Motor neuron (in vitro differentiated cells): ENCODE measurements around the gene NOTCH3. TPM values are rescaled to one million over a fixed set of nuclear protein-coding genes. Genes with fewer than 3 reads are reported as not detected.
A peak's percentile ranks its signal among the peaks of the same experiment; 100 is the strongest.

ENCODE experiments used
- ATAC-seq, 8 experiments: fragments of 200-7000 bp; cut with Tn5 transposase; replicated peaks in 6 of 8; 2 replicates each; pipeline ENCODE4 v1.8.0; 2021; ENCODE audit warnings: mild to moderate bottlenecking in 8 of 8, moderate library complexity in 8 of 8
- H3K27ac ChIP-seq, 2 donors: fragments of 250-450 bp; sonication (Bioruptor Pico); 2 replicates each; pipeline ENCODE4 v1.9.0; 2021; ENCODE audit warnings: antibody characterized with exemption in 2 of 2, mild to moderate bottlenecking in 2 of 2, moderate library complexity in 1 of 2
- H3K4me1 ChIP-seq, 2 donors: fragments of 250-450 bp; sonication (Bioruptor Pico); replicated peaks in 1 of 2; 2 replicates each; pipeline ENCODE4 v1.6.1; 2021; ENCODE audit warnings: antibody characterized with exemption in 2 of 2, mild to moderate bottlenecking in 2 of 2, moderate library complexity in 1 of 2
- H3K4me3 ChIP-seq, 5 donors: fragments of 250-450 bp; sonication (Bioruptor Pico); 2 replicates each; pipeline ENCODE4 v1.9.0; 2021; ENCODE audit warnings: antibody characterized with exemption in 5 of 5, mild to moderate bottlenecking in 5 of 5, moderate library complexity in 4 of 5
- WGBS, 10 experiments: fragments of 450-650 bp; shearing (Covaris generic); methylation state at CpG; one replicate each; pipeline ENCODE4 v1.0.0; 2022; 5-methylcytosine and 5-hydroxymethylcytosine counted together
- in situ Hi-C, 9 experiments: fragments of 400-800 bp; cut with MboI; loops; one replicate each; pipeline ENCODE4 v1.15.0; 2021; ENCODE audit warnings: low sequenced_read_pairs in 9 of 9, low pct_unique_long_range_greater_than_20kb in 2 of 9; ENCODE audit not compliant: unreplicated experiment in 9 of 9
- total RNA-seq, 8 experiments: library from RNA; unstranded; fragments of 300-600 nt; gene quantifications; 2 replicates each; pipeline versions ENCODE4 v1.2.3 to v1.2.4, GENCODE V29; 2022

The NOTCH3 gene
- total RNA-seq, 8 experiments from 2014 or later = 3.0 to 26.4 (median 7.7) TPM

- Histone ChIP-seq H3K4me1 (no peaks in the 10 kb centered on the region), H3K4me3 (no peak overlapping the region), H3K27ac (no peak overlapping the region)
- ATAC-seq = no peak
- 0 to 100% (median 78%) methylated on average over 1 to 3 of the region's 3 CpGs; no CpG with 5 or more reads in 1 of the 10 experiments for WGBS, 10 experiments
- in situ Hi-C loops = loop anchor here in 3 of 9 experiments (25.0 kb wide), 1 partner anchor 403 kb away; no protein-coding TSS in a partner anchor
Measured at GRCh38 chr19:15159251-15159650, 41.5 kb downstream of the NOTCH3 start.

GRCh38 chr19:15156391-15156790 is 44.4 kb downstream of the NOTCH3 start:
- in situ Hi-C loops = loop anchor here in 3 of 9 experiments (25.0 kb wide), 1 partner anchor 406 kb away; no protein-coding TSS in a partner anchor
- H3K4me3 ChIP-seq = no peak overlapping the region

GRCh38 chr19:15155296-15155695 is 45.5 kb downstream of the NOTCH3 start:
- ATAC-seq = no peak
- no peak overlapping the region for H3K4me3 ChIP-seq
- 0 to 80% (median 57%) methylated on average over 1 to 2 of the region's 5 CpGs; no CpG with 5 or more reads in 6 of the 10 experiments for WGBS, 10 experiments
- H3K4me1 ChIP-seq = no peaks in the 10 kb centered on the region
- in situ Hi-C loops = loop anchor here in 3 of 9 experiments (25.0 kb wide), 1 partner anchor 407 kb away; no protein-coding TSS in a partner anchor
- H3K27ac ChIP-seq = no peak overlapping the region

More at GRCh38 chr19:15156391-15156790, 44.4 kb downstream of the NOTCH3 start:
- 76 to 93% (median 83%) methylated on average over 1 to 4 of the region's 4 CpGs; no CpG with 5 or more reads in 2 of the 10 experiments for WGBS, 10 experiments
- Histone ChIP-seq H3K27ac (no peak overlapping the region), H3K4me1 (no peaks in the 10 kb centered on the region)
- no peak for ATAC-seq

- in situ Hi-C loops = loop anchor here in 3 of 9 experiments (25.0 kb wide), 1 partner anchor 408 kb away; no protein-coding TSS in a partner anchor
- Histone ChIP-seq H3K27ac (no peak overlapping the region), H3K4me1 (no peaks in the 10 kb centered on the region), H3K4me3 (no peak overlapping the region)
- 86 to 100% (median 91%) methylated on average over 1 to 3 of the region's 3 CpGs; no CpG with 5 or more reads in 2 of the 10 experiments for WGBS, 10 experiments
- ATAC-seq = peak in 3 of 8 experiments; percentile 46 to 56 (median 55)
Measured at GRCh38 chr19:15154002-15154612, 46.7 kb downstream of the NOTCH3 start.

- no peak overlapping the region for H3K27ac ChIP-seq
- 50 to 83% (median 76%) methylated on average over 1 to 4 of the region's 5 CpGs; no CpG with 5 or more reads in 2 of the 10 experiments for WGBS, 10 experiments
- no peak for ATAC-seq
- no peaks in the 10 kb centered on the region for H3K4me1 ChIP-seq
- no peak overlapping the region for H3K4me3 ChIP-seq
- in situ Hi-C loops = loop anchor here in 3 of 9 experiments (25.0 kb wide), 1 partner anchor 413 kb away; no protein-coding TSS in a partner anchor
Measured at GRCh38 chr19:15149737-15150136, 51.1 kb downstream of the NOTCH3 start.

GRCh38 chr19:15147090-15147489 is 53.7 kb downstream of the NOTCH3 start:
- WGBS, 10 experiments = 50 to 88% (median 75%) methylated on average over 1 of the region's 1 CpG; no CpG with 5 or more reads in 5 of the 10 experiments

GRCh38 chr19:15144046-15144646 is 56.6 kb downstream of the NOTCH3 start:
- WGBS, 10 experiments = 60 to 83% (median 74%) methylated on average over 1 of the region's 1 CpG; no CpG with 5 or more reads in 4 of the 10 experiments
- Histone ChIP-seq H3K4me1 (no peaks in the 10 kb centered on the region), H3K4me3 (no peak overlapping the region), H3K27ac (no peak overlapping the region)
- in situ Hi-C loops = no loop called here
- ATAC-seq = no peak

More at GRCh38 chr19:15147090-15147489, 53.7 kb downstream of the NOTCH3 start:
- Histone ChIP-seq H3K4me1 (no peaks in the 10 kb centered on the region), H3K4me3 (no peak overlapping the region), H3K27ac (no peak overlapping the region)
- in situ Hi-C loops = no loop called here
- ATAC-seq = no peak

- H3K27ac ChIP-seq = no peak overlapping the region
- 51 to 82% (median 67%) methylated on average over 2 to 5 of the region's 5 CpGs; no CpG with 5 or more reads in 1 of the 10 experiments for WGBS, 10 experiments
- ATAC-seq = no peak
- H3K4me3 ChIP-seq = no peak overlapping the region
- in situ Hi-C loops = no loop called here
- H3K4me1 ChIP-seq = no peaks in the 10 kb centered on the region
Measured at GRCh38 chr19:15142313-15142712, 58.5 kb downstream of the NOTCH3 start.

GRCh38 chr19:15141143-15141542 is 59.7 kb downstream of the NOTCH3 start:
- Histone ChIP-seq H3K27ac (no peak overlapping the region), H3K4me1 (no peaks in the 10 kb centered on the region), H3K4me3 (no peak overlapping the region)
- in situ Hi-C loops = no loop called here
- ATAC-seq = no peak
- WGBS, 10 experiments = 67 to 86% (median 75%) methylated on average over 5 to 12 of the region's 25 CpGs; no CpG with 5 or more reads in 7 of the 10 experiments

GRCh38 chr19:15138427-15138826 is 62.4 kb downstream of the NOTCH3 start:
- no peak overlapping the region for H3K4me3 ChIP-seq
- H3K4me1 ChIP-seq = no peaks in the 10 kb centered on the region
- WGBS, 10 experiments = 0 to 40% methylated on average over 1 of the region's 1 CpG; no CpG with 5 or more reads in 8 of the 10 experiments
- in situ Hi-C loops = no loop called here
- ATAC-seq = peak in 2 of 8 experiments; percentile 58
- H3K27ac ChIP-seq = no peak overlapping the region

- ATAC-seq = peak in 1 of 8 experiments; percentile 12
- Histone ChIP-seq H3K27ac (no peak overlapping the region), H3K4me3 (no peak overlapping the region), H3K4me1 (no peaks in the 10 kb centered on the region)
- in situ Hi-C loops = no loop called here
Measured at GRCh38 chr19:15137777-15138176, 63.0 kb downstream of the NOTCH3 start.

- in situ Hi-C loops = no loop called here
- Histone ChIP-seq H3K4me1 (no peaks in the 10 kb centered on the region), H3K27ac (no peak overlapping the region), H3K4me3 (no peak overlapping the region)
- peak in 3 of 8 experiments; percentile 64 to 84 (median 78) for ATAC-seq
- WGBS, 10 experiments = 19 to 87% (median 40%) methylated on average over 1 to 2 of the region's 2 CpGs; no CpG with 5 or more reads in 1 of the 10 experiments
Measured at GRCh38 chr19:15136234-15136954, 64.4 kb downstream of the NOTCH3 start.
